NK-92 (cell line): ENCODE results near the gene ZNF396.

Experiments
- DNase-seq: peaks from one replicate; lab custom pipeline; 2025; ENCODE audit not compliant: unreplicated experiment; lab: John Stamatoyannopoulos, UW

The ZNF396 gene

DNA sequence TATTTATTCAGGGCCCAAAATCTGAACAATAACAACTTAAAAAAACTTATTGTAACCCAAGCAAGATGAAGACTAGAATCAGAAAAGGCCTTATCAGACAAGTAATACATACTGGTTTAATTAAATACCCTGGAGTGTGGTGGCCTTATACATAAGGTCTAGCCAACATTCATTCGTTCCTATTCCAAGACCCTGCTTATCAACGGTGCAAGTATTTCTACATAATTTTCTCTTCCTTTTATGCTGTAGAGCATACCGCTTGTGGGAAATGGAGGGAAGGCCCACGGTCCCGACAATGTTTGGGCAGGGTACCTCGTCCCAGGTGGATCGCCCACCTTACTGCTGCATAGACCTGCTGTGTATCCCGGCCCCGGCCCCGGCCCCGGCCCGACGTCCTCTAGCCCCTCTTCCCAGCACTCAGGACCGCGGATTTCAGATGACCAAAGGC is 33.6 kb downstream of the ZNF396 start:
- no peak for DNase-seq

- DNase-seq = no peak
Measured at GRCh38 chr18:35337286-35337685, 39.9 kb downstream of the ZNF396 start.

- no peak for DNase-seq
Measured at GRCh38 chr18:35335866-35336265, 41.3 kb downstream of the ZNF396 start.

DNA sequence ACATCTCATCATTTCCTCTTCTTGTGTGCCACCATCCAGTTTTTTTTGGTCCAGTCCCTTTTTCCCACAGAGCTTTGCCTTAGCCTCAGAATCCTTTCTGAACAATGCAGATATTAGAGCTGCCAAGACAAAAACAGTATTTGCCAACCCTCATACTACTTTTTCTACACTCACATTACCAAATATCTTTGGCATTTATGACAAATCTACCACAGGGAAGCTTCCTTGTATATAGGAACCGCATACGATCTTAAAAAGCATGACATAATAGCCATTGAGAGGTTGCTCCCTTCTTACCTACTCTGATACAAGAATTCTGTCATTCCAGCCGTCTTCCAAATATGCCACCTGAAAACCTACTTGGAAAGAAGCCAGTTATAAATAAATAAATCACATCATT is 42.3 kb downstream of the ZNF396 start:
- no peak for DNase-seq

GRCh38 chr18:35334212-35334611 is 42.9 kb downstream of the ZNF396 start:
- no peak for DNase-seq

DNA sequence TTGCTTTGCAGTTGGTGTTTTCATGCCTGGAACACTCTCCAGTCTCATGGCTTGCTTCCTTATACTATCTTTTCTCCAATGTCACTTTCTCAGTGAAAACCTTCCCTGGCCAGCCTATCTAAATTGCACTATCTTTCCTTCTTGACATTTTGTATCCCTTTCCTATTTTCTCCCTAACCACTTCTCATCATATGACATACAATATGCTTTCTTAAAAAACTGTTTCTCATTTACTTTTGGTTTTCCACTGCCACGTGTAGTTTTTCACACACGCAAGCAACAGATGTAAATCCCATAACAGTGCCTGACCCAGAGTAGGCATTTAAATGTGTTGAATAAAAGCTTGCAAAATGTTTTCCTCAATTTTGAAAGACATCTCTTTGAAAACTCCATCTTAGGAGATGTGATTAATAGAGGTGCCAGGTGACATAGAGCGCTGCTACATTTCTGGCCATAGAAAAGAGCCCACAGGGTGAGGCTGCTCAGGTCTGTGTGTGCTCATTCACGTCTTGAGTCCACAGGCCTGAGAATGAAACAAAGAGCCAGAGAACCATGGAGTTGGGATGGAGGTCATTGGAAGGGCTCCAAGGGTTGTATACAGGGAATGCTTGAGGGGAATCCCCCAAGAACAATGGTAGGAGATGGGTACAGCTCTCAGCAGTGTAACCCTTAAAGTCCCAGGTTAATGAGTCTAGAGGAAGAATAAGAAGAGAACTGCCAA is 45.6 kb downstream of the ZNF396 start:
- no peak for DNase-seq

DNA sequence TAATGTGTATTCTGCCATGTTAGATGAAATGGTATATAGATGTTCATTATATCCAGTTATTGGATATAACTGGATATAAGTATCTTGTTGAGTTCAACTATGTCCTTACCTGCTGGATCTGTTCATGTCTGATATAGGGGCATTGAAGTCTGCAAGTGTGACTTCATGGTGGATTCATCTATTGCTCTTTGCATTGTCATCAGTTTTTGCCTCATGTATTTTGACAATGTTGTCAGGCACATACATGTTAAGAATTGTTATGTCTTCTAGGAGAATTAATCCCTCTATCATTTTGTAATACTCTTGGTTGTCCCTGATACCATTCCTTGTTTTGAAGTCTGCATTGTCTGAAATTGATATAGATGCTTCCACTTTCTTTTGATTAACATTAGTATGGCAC is 48.3 kb downstream of the ZNF396 start:
- no peak for DNase-seq

- no peak for DNase-seq
Measured at GRCh38 chr18:35326695-35327387, 50.3 kb downstream of the ZNF396 start.

GRCh38 chr18:35324926-35325655 is 52.0 kb downstream of the ZNF396 start:
- DNase-seq = no peak

DNA sequence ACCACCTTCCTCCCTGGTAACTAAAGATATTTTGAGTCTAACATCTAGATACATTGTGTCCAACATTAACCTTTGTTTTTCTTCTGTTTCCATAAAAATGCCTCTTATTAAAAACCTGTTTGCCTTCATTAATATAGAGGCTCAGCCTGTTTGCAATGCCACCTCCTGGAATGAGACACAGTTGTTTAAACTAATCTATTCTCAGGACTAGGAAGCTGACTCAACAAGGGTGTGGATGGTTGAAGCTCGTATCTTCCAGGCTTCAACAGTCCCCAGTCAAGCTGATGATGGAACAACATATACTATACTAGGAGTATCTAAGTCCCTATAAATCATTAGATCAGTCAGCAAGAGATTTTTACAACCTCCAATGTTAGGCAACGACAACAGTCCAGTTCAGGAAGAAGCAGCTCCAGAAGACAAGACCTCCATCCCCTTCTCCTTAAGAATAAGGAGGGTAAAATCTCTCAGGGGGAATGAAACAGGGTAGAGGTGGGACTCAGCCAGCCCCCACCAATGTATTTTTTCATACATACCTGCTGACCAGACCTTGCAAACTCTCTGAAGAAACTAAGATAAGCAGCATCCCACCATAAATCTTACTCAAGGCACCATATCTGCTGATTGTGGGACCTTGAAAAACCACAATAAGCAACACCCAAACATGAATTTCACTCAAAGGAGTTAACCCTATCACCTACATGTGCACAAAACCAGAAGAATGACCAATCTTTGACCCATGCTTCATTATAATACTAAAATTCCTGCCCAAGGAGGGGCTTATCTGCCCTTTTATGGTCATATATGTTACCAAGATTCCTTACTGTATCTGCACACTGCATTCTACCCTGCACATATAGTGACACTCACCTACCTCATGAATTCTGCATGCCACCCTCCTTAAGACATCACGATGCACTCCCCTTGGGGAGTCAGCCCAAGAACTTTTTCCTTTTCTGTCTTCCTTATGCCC is 54.4 kb downstream of the ZNF396 start:
- no peak for DNase-seq
